Measurements from ENCODE around the gene DLGAP4. TPM values are rescaled to one million over a fixed set of nuclear protein-coding genes. Genes with fewer than 3 reads are reported as not detected.

DLGAP4 gene
- polyA plus RNA-seq, 2 of the 4 experiments (the other 2 are of a cell fraction) = 11.9 to 36.7 TPM

DNA sequence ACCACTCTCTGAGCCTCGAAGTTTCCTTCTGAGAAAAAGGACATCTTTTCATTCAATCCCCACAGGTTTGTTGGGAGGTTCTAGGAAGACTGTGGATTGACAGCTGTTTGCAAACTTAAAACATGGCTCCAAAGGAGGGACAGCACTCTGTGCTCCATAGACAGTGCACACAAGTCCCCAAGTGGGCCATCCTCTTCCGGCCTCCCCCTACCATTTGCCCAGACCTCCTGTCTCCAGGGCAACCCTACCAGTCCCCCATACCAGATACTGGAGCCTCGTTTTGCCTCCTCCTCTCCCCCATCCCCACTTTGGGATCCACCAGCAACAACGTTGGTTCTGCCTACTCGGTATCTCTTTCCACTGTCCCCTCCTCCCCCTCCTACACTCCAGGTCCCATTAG, 8.5 kb upstream of the DLGAP4 start:
- DNase-seq (ENCODE audit: low read depth in 1 of 2, low spot score in 1 of 2) = no peak
- CTCF ChIA-PET = no interaction called here
- no peak for TF ChIP-seq ZC3H11A (IDR thresholded peaks at IDR 0.05)
- TF ChIP-seq, protein P1, sequence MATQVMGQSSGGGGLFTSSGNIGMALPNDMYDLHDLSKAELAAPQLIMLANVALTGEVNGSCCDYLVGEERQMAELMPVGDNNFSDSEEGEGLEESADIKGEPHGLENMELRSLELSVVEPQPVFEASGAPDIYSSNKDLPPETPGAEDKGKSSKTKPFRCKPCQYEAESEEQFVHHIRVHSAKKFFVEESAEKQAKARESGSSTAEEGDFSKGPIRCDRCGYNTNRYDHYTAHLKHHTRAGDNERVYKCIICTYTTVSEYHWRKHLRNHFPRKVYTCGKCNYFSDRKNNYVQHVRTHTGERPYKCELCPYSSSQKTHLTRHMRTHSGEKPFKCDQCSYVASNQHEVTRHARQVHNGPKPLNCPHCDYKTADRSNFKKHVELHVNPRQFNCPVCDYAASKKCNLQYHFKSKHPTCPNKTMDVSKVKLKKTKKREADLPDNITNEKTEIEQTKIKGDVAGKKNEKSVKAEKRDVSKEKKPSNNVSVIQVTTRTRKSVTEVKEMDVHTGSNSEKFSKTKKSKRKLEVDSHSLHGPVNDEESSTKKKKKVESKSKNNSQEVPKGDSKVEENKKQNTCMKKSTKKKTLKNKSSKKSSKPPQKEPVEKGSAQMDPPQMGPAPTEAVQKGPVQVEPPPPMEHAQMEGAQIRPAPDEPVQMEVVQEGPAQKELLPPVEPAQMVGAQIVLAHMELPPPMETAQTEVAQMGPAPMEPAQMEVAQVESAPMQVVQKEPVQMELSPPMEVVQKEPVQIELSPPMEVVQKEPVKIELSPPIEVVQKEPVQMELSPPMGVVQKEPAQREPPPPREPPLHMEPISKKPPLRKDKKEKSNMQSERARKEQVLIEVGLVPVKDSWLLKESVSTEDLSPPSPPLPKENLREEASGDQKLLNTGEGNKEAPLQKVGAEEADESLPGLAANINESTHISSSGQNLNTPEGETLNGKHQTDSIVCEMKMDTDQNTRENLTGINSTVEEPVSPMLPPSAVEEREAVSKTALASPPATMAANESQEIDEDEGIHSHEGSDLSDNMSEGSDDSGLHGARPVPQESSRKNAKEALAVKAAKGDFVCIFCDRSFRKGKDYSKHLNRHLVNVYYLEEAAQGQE (IDR thresholded peaks at IDR 0.05) = no peak
- TF ChIP-seq HOXA7 (CRISPR knock-in tag; IDR thresholded peaks at IDR 0.05) = no peak
- no peak for TF ChIP-seq RARB (CRISPR knock-in tag; IDR thresholded peaks at IDR 0.05)
- TF ChIP-seq RAD21 (conservative IDR thresholded peaks at IDR 0.05 in 1 of 2, IDR thresholded peaks at IDR 0.05 in 1 of 2) = no peak
- no peak for TF ChIP-seq BHLHE40 (IDR thresholded peaks at IDR 0.05; ENCODE audit: low read depth, low read length)
- TF ChIP-seq PBX3 (IDR thresholded peaks at IDR 0.05) = no peak
- TF ChIP-seq ELK1 (IDR thresholded peaks at IDR 0.05; ENCODE audit: low read depth, low read length) = no peak
- TF ChIP-seq HDAC2 (IDR thresholded peaks at IDR 0.05) = no peak
- TF ChIP-seq ATOH8 (CRISPR knock-in tag; IDR thresholded peaks at IDR 0.05; ENCODE audit: low read depth) = no peak
- TF ChIP-seq MAZ (IDR thresholded peaks at IDR 0.05; ENCODE audit: borderline replicate concordance, low read depth, low read length) = no peak
- TF ChIP-seq, protein P2, sequence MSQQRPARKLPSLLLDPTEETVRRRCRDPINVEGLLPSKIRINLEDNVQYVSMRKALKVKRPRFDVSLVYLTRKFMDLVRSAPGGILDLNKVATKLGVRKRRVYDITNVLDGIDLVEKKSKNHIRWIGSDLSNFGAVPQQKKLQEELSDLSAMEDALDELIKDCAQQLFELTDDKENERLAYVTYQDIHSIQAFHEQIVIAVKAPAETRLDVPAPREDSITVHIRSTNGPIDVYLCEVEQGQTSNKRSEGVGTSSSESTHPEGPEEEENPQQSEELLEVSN (IDR thresholded peaks at IDR 0.05; ENCODE audit: borderline replicate concordance, low read depth) = no peak
- TF ChIP-seq GATA3 (IDR thresholded peaks at IDR 0.05; ENCODE audit: borderline replicate concordance) = no peak
- no peak for TF ChIP-seq HEYL (CRISPR knock-in tag; IDR thresholded peaks at IDR 0.05)
- no peak for TF ChIP-seq JUNB (IDR thresholded peaks at IDR 0.05)
- FAIRE-seq = no peak
- WGBS (ENCODE audit: missing lambda C conversion rate) = 11% methylated on average over 5 of the region's 5 CpGs
- no peak overlapping the region for H3K4me3 ChIP-seq
- no peaks in the 10 kb centered on the region for H3K9me3 ChIP-seq
- POLR2A ChIA-PET = no interaction called here
- H3K4me1 ChIP-seq = no peaks in the 10 kb centered on the region
- no peak overlapping the region for H3K4me2 ChIP-seq
- H3K27ac ChIP-seq = no peak overlapping the region
- no peak; a peak in 1 of 6 replicates for ATAC-seq

DNA sequence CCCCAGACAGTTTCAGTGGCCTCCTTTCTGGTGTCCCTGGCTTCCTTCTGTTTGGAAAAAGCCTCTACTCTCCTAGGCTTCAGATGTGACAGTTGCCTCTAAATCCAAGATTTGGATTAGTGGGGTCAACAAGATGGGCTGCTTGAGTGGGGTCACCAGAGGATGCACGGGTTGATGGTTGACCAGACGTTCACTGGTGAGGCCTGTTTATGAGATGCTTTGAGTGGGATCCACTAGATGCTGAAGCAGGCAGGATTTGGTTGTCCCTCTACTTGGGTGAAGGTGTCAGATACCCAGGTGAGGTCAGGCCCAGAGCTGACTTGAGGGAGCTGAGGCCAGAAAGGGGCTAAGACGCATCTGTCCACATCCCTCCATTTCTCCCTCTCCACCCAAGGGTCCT, 8.1 kb upstream of the DLGAP4 start:
- WGBS (ENCODE audit: missing lambda C conversion rate) = 18% methylated on average over 3 of the region's 3 CpGs
- Histone ChIP-seq H3K4me3 (no peak overlapping the region), H3K9me3 (no peaks in the 10 kb centered on the region), H3K4me1 (no peaks in the 10 kb centered on the region), H3K27ac (no peak overlapping the region), H3K4me2 (no peak overlapping the region)
- no peak for DNase-seq (ENCODE audit: low read depth in 1 of 2, low spot score in 1 of 2)
- no peak for FAIRE-seq
- ATAC-seq = no peak
- ChIA-PET POLR2A (no interaction called here), CTCF (no interaction called here)
- TF ChIP-seq, protein P1 (IDR thresholded peaks at IDR 0.05) = no peak
- TF ChIP-seq ZC3H11A (IDR thresholded peaks at IDR 0.05) (no peak), BCL3 (IDR thresholded peaks at IDR 0.05) (no peak), RNF2 (IDR thresholded peaks at IDR 0.05; ENCODE audit: borderline replicate concordance, low read depth) (no peak), CEBPB (IDR thresholded peaks at IDR 0.05) (no peak), JUNB (IDR thresholded peaks at IDR 0.05) (no peak), POLR2AphosphoS2 (conservative IDR thresholded peaks at IDR 0.05; ENCODE audit: low read length) (no peak), HMGXB4 (CRISPR knock-in tag; IDR thresholded peaks at IDR 0.05; ENCODE audit: borderline replicate concordance) (no peak), CBX2 (IDR thresholded peaks at IDR 0.05; ENCODE audit: borderline replicate concordance, low read depth) (no peak), HOXA7 (CRISPR knock-in tag; IDR thresholded peaks at IDR 0.05) (no peak)
- TF ChIP-seq, protein P3, sequence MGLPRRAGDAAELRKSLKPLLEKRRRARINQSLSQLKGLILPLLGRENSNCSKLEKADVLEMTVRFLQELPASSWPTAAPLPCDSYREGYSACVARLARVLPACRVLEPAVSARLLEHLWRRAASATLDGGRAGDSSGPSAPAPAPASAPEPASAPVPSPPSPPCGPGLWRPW (IDR thresholded peaks at IDR 0.05) = no peak
